ENCODE measurements around the gene GDI2. TPM values are rescaled to one million over a fixed set of nuclear protein-coding genes. Genes with fewer than 3 reads are reported as not detected.
"Not testable (repeated sequence)": the region's sequence is repeated elsewhere in the genome, so short reads cannot be mapped to it uniquely, and the experiment has no call there.

GDI2 gene
- total and polyA plus RNA-seq, 4 donors, result 186 to 339 (median 221) TPM

DNA sequence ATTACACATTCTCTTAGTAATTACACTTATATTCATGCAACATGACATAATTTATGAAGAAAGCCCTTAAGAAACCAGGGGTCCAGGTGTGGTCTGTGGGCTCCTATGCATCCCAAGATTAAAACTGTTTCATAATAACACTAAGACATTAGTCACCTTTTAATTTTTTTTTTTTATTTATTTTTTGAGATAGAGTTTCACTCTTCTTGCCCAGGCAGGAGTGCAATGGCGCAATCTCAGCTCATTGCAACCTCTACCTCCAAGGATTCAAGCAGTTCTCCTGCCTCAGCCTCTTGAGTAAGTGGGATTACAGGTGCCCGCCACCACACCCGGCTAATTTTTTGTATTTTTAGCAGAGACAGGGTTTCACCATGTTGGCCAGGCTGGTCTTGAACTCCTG lies 12.5 kb downstream of the GDI2 start:
- Histone ChIP-seq H3K27ac (ENCODE audit: low read depth, low read length) (no peak overlapping the region), H3K27me3 (ENCODE audit: control insufficient read depth, insufficient read depth, low read length) (no peaks in the 10 kb centered on the region), H3K4me1 (ENCODE audit: control insufficient read depth, insufficient read depth, low read length) (no peaks in the 10 kb centered on the region), H3K4me3 (ENCODE audit: low read depth, low read length) (no peak overlapping the region), H3K9me3 (ENCODE audit: control insufficient read depth, insufficient read depth, low read length) (no peaks in the 10 kb centered on the region), H3K36me3 (ENCODE audit: control insufficient read depth, insufficient read depth, low read length) (peaks cover 18% of the 10 kb centered on the region)
- 93% methylated on average over 2 of the region's 3 CpGs for WGBS (ENCODE audit: insufficient coverage)
- no peak for DNase-seq (ENCODE audit: low read depth in 4 of 6, low spot score in 6 of 6)

DNA sequence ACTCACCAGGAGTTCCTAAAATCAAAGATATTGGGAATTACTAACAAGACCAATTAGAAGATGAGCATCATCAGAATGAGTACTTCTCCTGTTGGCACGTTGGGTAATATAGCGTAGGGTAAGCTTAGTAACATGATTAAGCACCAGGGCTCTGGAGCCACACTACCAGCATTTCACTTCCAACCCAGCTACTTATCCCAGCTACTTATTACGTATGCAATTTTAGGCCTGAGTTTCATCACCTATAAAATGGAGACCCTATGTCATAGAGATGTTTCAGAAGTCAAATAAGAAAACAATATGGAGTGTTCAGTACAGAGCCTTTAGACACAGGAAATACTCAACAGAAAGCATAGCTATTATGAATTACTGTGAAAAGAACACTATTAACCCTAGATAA lies 19.0 kb downstream of the GDI2 start:
- H3K27me3 ChIP-seq (ENCODE audit: control insufficient read depth, insufficient read depth, low read length), result no peaks in the 10 kb centered on the region
- H3K9me3 ChIP-seq (ENCODE audit: control insufficient read depth, insufficient read depth, low read length), result no peaks in the 10 kb centered on the region
- no peak overlapping the region for H3K4me3 ChIP-seq (ENCODE audit: low read depth, low read length)
- H3K27ac ChIP-seq (ENCODE audit: low read depth, low read length), result no peak overlapping the region
- no CpG with 5 or more reads among the region's 3 CpGs for WGBS (ENCODE audit: insufficient coverage)
- H3K4me1 ChIP-seq (ENCODE audit: control insufficient read depth, insufficient read depth, low read length), result no peaks in the 10 kb centered on the region
- peaks cover 49% of the 10 kb centered on the region for H3K36me3 ChIP-seq (ENCODE audit: control insufficient read depth, insufficient read depth, low read length)
- no peak for DNase-seq (ENCODE audit: low read depth in 4 of 6, low spot score in 6 of 6)

DNA sequence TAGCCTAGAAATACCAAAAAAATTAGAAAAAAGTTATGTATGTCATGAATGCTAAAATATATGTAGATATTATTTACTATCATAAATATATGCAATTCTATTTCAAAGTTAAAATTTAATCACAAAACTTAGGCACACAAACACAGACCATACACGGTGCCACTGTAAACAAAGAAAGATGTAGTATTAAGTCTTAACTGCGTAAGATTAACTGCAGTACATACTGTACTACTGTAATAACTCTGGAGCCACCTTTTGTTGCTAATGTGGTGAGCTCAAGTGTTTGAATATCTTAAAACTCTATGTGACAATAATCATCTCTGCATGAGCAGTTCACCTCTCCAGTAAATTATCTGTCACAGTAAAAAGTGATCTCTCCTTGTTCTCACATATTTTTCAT lies 23.6 kb downstream of the GDI2 start:
- H3K27me3 ChIP-seq (ENCODE audit: control insufficient read depth, insufficient read depth, low read length), result no peaks in the 10 kb centered on the region
- H3K36me3 ChIP-seq (ENCODE audit: control insufficient read depth, insufficient read depth, low read length), result peaks cover 48% of the 10 kb centered on the region
- no peak overlapping the region for H3K4me3 ChIP-seq (ENCODE audit: low read depth, low read length)
- no peak overlapping the region for H3K27ac ChIP-seq (ENCODE audit: low read depth, low read length)
- no peaks in the 10 kb centered on the region for H3K4me1 ChIP-seq (ENCODE audit: control insufficient read depth, insufficient read depth, low read length)
- DNase-seq (ENCODE audit: low read depth in 4 of 6, low spot score in 6 of 6), result no peak
- H3K9me3 ChIP-seq (ENCODE audit: control insufficient read depth, insufficient read depth, low read length), result no peaks in the 10 kb centered on the region
- no CpG with 5 or more reads among the region's 2 CpGs for WGBS (ENCODE audit: insufficient coverage)

DNA sequence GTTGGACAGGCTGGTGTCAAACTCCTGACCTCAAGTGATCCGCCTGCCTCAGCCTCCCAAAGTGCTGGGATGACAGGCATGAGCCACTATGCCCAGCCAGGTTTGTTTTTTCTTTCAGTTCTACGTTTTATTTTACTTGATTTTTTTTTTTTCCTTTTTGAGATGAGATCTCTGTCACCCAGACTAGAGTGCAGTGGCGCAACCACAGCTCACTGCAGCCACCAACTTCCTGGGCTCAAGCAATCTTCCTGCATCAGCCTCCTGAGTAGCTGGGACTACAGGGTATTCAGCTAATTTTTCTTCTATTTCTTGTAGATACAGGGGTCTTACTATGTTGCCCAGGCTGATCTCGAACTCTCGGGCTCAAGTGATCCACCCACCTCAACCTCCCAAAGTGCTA lies 24.3 kb downstream of the GDI2 start:
- peaks cover 54% of the 10 kb centered on the region for H3K36me3 ChIP-seq (ENCODE audit: control insufficient read depth, insufficient read depth, low read length)
- no peak for DNase-seq (ENCODE audit: low read depth in 4 of 6, low spot score in 6 of 6)
- no peaks in the 10 kb centered on the region for H3K4me1 ChIP-seq (ENCODE audit: control insufficient read depth, insufficient read depth, low read length)
- no peaks in the 10 kb centered on the region for H3K27me3 ChIP-seq (ENCODE audit: control insufficient read depth, insufficient read depth, low read length)
- H3K9me3 ChIP-seq (ENCODE audit: control insufficient read depth, insufficient read depth, low read length), result no peaks in the 10 kb centered on the region
- 100% methylated on average over 2 of the region's 5 CpGs for WGBS (ENCODE audit: insufficient coverage)
- no peak overlapping the region for H3K27ac ChIP-seq (ENCODE audit: low read depth, low read length)
- no peak overlapping the region for H3K4me3 ChIP-seq (ENCODE audit: low read depth, low read length)

DNA sequence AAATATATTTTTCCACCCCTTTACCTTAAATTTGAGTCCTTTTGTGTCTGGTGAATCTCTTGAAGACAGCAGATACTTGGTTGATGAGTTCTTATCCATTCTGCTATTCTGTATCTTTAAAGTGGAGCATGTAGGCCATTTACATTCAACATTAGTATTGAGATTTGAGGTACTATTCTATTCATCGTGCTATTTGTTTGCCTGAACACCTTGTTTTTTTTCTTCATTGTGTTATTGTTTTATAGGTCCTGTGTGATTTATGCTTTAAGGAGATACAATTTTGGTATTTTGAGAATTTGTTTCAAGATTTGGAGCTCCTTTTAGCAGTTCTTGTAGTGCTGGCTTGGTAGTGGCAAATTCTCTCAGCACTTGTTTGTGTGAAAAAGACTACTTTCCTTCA lies 29.9 kb downstream of the GDI2 start:
- WGBS (ENCODE audit: insufficient coverage), result no CpG with 5 or more reads among the region's 1 CpG
- H3K27me3 ChIP-seq (ENCODE audit: control insufficient read depth, insufficient read depth, low read length), result no peaks in the 10 kb centered on the region
- H3K4me3 ChIP-seq (ENCODE audit: low read depth, low read length), result no peak overlapping the region
- no peak overlapping the region for H3K27ac ChIP-seq (ENCODE audit: low read depth, low read length)
- H3K36me3 ChIP-seq (ENCODE audit: control insufficient read depth, insufficient read depth, low read length), result peaks cover 26% of the 10 kb centered on the region
- no peak for DNase-seq (ENCODE audit: low read depth in 4 of 6, low spot score in 6 of 6)
- no peaks in the 10 kb centered on the region for H3K9me3 ChIP-seq (ENCODE audit: control insufficient read depth, insufficient read depth, low read length)
- no peaks in the 10 kb centered on the region for H3K4me1 ChIP-seq (ENCODE audit: control insufficient read depth, insufficient read depth, low read length)

DNA sequence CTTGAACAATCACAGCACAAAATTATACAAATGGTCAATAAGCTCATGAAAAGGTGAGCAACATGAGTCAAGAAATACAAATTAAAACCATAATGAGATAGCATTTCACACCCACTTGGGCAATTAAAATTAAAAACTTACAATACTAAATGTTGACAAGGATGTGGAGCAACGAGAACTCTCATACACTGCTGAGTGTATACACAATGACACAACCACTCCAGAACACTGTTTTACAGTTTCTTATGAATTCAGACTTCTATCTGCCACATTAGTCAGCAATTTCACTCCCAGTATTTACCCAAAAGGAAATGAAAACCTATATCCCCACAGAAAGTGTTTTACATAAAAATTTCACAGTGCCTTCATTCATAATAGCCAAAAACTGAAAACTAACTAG lies 31.1 kb downstream of the GDI2 start:
- Histone ChIP-seq H3K4me3 (ENCODE audit: low read depth, low read length) (no peak overlapping the region), H3K27ac (ENCODE audit: low read depth, low read length) (no peak overlapping the region), H3K36me3 (ENCODE audit: control insufficient read depth, insufficient read depth, low read length) (peaks cover 24% of the 10 kb centered on the region), H3K9me3 (ENCODE audit: control insufficient read depth, insufficient read depth, low read length) (no peaks in the 10 kb centered on the region), H3K4me1 (ENCODE audit: control insufficient read depth, insufficient read depth, low read length) (peaks cover 1% of the 10 kb centered on the region), H3K27me3 (ENCODE audit: control insufficient read depth, insufficient read depth, low read length) (no peaks in the 10 kb centered on the region)
- WGBS (ENCODE audit: insufficient coverage), result no CpG with 5 or more reads among the region's 1 CpG
- DNase-seq (ENCODE audit: low read depth in 4 of 6, low spot score in 6 of 6), result no peak

DNA sequence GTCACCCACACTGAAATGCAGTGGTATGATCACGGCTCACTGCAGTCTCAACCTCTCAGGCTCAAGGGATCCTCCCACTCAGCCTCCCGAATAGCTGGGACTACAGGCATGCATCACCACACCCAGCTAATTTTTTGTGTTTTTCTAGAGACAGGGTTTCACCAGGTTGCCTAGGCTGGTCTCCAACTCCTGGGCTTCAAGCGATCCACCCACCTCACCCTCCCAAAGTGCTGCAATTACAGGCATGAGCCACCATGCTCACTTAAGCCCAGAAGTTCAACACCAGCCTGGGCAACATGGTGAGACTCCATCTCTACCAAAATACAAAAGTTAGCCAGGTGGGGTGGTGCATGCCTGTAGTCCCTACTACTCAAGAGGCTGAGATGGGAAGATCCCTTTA lies 33.5 kb downstream of the GDI2 start:
- peaks cover 22% of the 10 kb centered on the region for H3K36me3 ChIP-seq (ENCODE audit: control insufficient read depth, insufficient read depth, low read length)
- no peak for DNase-seq (ENCODE audit: low read depth in 4 of 6, low spot score in 6 of 6)
- H3K27ac ChIP-seq (ENCODE audit: low read depth, low read length), result no peak overlapping the region
- 94% methylated on average over 3 of the region's 3 CpGs for WGBS (ENCODE audit: insufficient coverage)
- no peaks in the 10 kb centered on the region for H3K27me3 ChIP-seq (ENCODE audit: control insufficient read depth, insufficient read depth, low read length)
- H3K4me3 ChIP-seq (ENCODE audit: low read depth, low read length), result no peak overlapping the region
- H3K9me3 ChIP-seq (ENCODE audit: control insufficient read depth, insufficient read depth, low read length), result no peaks in the 10 kb centered on the region
- peaks cover 12% of the 10 kb centered on the region for H3K4me1 ChIP-seq (ENCODE audit: control insufficient read depth, insufficient read depth, low read length)

DNA sequence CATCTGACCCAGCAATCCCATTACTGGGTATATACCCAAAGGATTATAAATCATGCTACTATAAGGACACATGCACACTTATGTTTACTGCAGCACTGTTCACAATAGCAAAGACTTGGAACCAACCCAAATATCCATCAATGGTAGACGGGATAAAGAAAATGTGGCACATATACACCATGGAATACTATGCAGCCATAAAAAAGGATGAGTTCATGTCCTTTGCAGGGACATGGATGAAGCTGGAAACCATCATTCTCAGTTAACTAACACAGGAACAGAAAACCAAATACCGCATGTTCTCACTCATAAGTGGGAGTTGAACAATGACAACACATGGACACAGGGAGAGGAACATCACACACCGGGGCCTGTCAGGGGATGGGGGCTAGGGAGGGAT lies 35.5 kb downstream of the GDI2 start:
- not testable (repeated sequence) for H3K27ac ChIP-seq (ENCODE audit: low read depth, low read length); DNase-seq (ENCODE audit: low read depth in 4 of 6, low spot score in 6 of 6); H3K27me3 ChIP-seq (ENCODE audit: control insufficient read depth, insufficient read depth, low read length); H3K9me3 ChIP-seq (ENCODE audit: control insufficient read depth, insufficient read depth, low read length); H3K4me3 ChIP-seq (ENCODE audit: low read depth, low read length)
- peaks cover 18% of the 10 kb centered on the region for H3K36me3 ChIP-seq (ENCODE audit: control insufficient read depth, insufficient read depth, low read length)
- H3K4me1 ChIP-seq (ENCODE audit: control insufficient read depth, insufficient read depth, low read length), result peaks cover 12% of the 10 kb centered on the region
- no CpG with 5 or more reads among the region's 3 CpGs for WGBS (ENCODE audit: insufficient coverage)

DNA sequence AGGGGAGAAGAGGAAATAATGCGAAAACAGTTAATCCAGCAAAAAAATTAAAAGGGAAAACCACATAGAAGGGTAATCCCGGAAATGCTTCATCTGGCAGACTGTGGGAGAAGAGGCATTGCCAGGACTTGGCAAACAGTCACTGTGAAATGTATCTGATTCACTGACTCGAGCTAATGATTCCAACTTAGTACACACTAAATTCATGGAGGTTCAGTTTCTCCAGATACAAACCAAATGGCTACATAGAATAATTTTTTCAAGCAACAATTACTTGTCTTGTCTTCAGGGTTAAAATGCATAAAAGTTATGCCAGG lies 36.4 kb downstream of the GDI2 start:
- Histone ChIP-seq H3K9me3 (ENCODE audit: control insufficient read depth, insufficient read depth, low read length) (no peaks in the 10 kb centered on the region), H3K4me1 (ENCODE audit: control insufficient read depth, insufficient read depth, low read length) (peaks cover 12% of the 10 kb centered on the region), H3K27ac (ENCODE audit: low read depth, low read length) (no peak overlapping the region), H3K36me3 (ENCODE audit: control insufficient read depth, insufficient read depth, low read length) (peaks cover 15% of the 10 kb centered on the region), H3K4me3 (ENCODE audit: low read depth, low read length) (no peak overlapping the region), H3K27me3 (ENCODE audit: control insufficient read depth, insufficient read depth, low read length) (no peaks in the 10 kb centered on the region)
- DNase-seq (ENCODE audit: low read depth in 4 of 6, low spot score in 6 of 6), result peak in 2 of 6 donors; percentile 8 to 44
- WGBS (ENCODE audit: insufficient coverage), result 57% methylated on average over 2 of the region's 3 CpGs

DNA sequence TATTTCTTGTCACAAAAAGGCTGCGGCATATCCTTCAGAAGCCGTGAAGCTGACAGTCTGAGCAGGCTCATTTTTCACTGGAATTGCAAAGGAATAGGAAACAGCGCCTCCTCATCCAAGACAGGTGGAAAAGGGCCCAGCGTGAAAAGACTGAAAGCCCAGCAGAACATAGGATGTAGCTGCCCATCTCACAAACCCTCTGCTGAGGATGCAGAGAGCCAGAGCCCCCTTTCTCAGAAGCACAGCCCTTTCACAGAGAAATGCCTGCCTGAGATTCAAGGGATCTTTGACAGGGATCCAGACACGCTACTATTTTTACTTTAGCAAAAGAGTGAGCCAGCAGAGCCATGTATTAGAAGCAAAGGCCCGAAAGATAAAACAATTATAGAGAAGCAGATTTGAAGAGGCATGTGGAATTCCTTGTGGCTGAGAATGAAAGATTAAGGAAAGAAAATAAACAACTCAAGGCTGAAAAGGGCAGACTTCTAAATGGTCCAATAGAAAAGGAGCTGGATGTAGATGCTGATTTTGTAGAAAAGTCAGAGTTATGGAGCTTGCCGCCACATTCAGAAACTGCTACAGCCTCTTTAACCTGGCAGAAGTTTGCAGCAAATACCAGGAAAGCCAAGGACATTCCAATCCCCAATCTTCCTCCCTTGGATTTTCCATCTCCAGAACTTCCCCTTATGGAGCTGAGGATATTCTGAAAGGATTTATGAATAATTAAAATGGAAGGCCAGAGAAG lies 36.9 kb downstream of the GDI2 start:
- H3K27ac ChIP-seq (ENCODE audit: low read depth, low read length), result no peak overlapping the region
- peaks cover 12% of the 10 kb centered on the region for H3K4me1 ChIP-seq (ENCODE audit: control insufficient read depth, insufficient read depth, low read length)
- WGBS (ENCODE audit: insufficient coverage), result 39% methylated on average over 5 of the region's 7 CpGs
- H3K9me3 ChIP-seq (ENCODE audit: control insufficient read depth, insufficient read depth, low read length), result no peaks in the 10 kb centered on the region
- H3K4me3 ChIP-seq (ENCODE audit: low read depth, low read length), result no peak overlapping the region
- DNase-seq (ENCODE audit: low read depth in 4 of 6, low spot score in 6 of 6), result peak in 2 of 6 donors; percentile 67 to 70
- H3K36me3 ChIP-seq (ENCODE audit: control insufficient read depth, insufficient read depth, low read length), result peaks cover 13% of the 10 kb centered on the region
- no peaks in the 10 kb centered on the region for H3K27me3 ChIP-seq (ENCODE audit: control insufficient read depth, insufficient read depth, low read length)
